Pancreas (tissue), 10 donors: ENCODE data around the gene VAV2. TPM values are rescaled to one million over a fixed set of nuclear protein-coding genes. Genes with fewer than 3 reads are reported as not detected.

Experiments
- ATAC-seq, 4 donors: fragments of 200-7000 bp; cut with Tn5 transposase; one replicate each; pipeline versions ENCODE4 v1.8.0 to v1.9.1; 2020; ENCODE audit warnings: mild to moderate bottlenecking in 4 of 4, moderate library complexity in 4 of 4
- DNase-seq, 6 donors: peaks; one replicate each; pipeline ENCODE4 v3.0.0-alpha.2; 2020
- FAIRE-seq: peaks from 2 replicates; lab custom pipeline; 2012; peaks lifted over from hg19 to GRCh38; lab: Jason Lieb, UNC
- H3K27ac ChIP-seq, 4 donors: fragments of 200-600 bp; sonication (generic); 1 replicate in 3 of 4; 2 replicates in 1 of 4; pipeline versions ENCODE4 v1.5.0 to v1.8.0; 2020
- H3K27me3 ChIP-seq, 4 donors: fragments of 200-600 bp; one replicate each; pipeline ENCODE4 v1.8.0; 2021
- H3K36me3 ChIP-seq, 3 donors: fragments of 200-600 bp; sonication (generic) in 1 of 3; one replicate each; pipeline versions ENCODE4 v1.5.0 to v1.8.0; 2020 to 2021
- H3K4me1 ChIP-seq, 3 donors: fragments of 200-600 bp; one replicate each; pipeline ENCODE4 v1.8.0; 2021
- H3K4me3 ChIP-seq, 4 donors: fragments of 200-600 bp; sonication (generic) in 2 of 4; one replicate each; pipeline versions ENCODE4 v1.5.0 to v1.8.0; 2020 to 2021
- H3K9me3 ChIP-seq, 4 donors: fragments of 200-600 bp; one replicate each; pipeline ENCODE4 v1.8.0; 2021
- CTCF ChIP-seq, 4 donors: fragments of 200-600 bp; sonication (generic) in 3 of 4; IDR thresholded peaks; one replicate each; pipeline versions ENCODE4 v1.5.0 to v1.8.0; 2021; ENCODE audit warnings: antibody characterized with exemption in 4 of 4
- WGBS, 2 donors: extraction: QIAGEN DNeasy Blood & Tissue Kit; methylation state at CpG; one replicate each; pipeline ENCODE4 v1.1.7; 2013; 5-methylcytosine and 5-hydroxymethylcytosine counted together
- intact Hi-C, 3 donors: fragments of 100-400 bp; cut with DNase I; formaldehyde crosslinking; loops; one replicate each; pipeline versions ENCODE4 v1.11.1 to v1.14.2; 2022
- polyA plus RNA-seq, 2 donors: library from polyadenylated mRNA; stranded (reverse); fragments of 200-250 nt; gene quantifications; one replicate each; pipeline ENCODE4 v1.2.3, GENCODE V29; 2013
- total RNA-seq, 6 donors: library from RNA; stranded (reverse); fragmentation: NEBNext Ultra II Directional in 4 of 6; extraction: Animal tissue kit (Norgen Biotek cat#: 25700) in 4 of 6; gene quantifications; one replicate each; pipeline versions ENCODE4 v1.2.1 to v1.2.4, GENCODE V29; 2021 to 2023
- donor health status: healthy with polysubstance abuse.
- donor health status: DM: no; HTN: no; CAD: no; lungs with moderate emphysema.
- donor health status: DM: no; HTN: no; CAD: no.
- donor health status: control.
- donor health status: control.
- donor health status: Bipolar disorder and iron deficiency.
- donor health status: DM: yes; HTN: yes; CAD: no.
- donor health status: DM: no; HTN: no; CAD: no.
- donor health status: DM: no; HTN: no; CAD: no.
- donor health status: DM: yes; HTN: yes; CAD: no.

Gene VAV2
- total and polyA plus RNA-seq, 8 donors: 20.5 to 41.0 (median 33.6) TPM

GRCh38 chr9:133815781-133816180, 176.3 kb downstream of the VAV2 start:
- DNase-seq (no peak), ATAC-seq (no peak), FAIRE-seq (no peak)
- Histone ChIP-seq H3K36me3 (no peaks in the 10 kb centered on the region), H3K4me1 (no peaks in the 10 kb centered on the region), H3K27ac (no peak overlapping the region), H3K4me3 (no peak overlapping the region), H3K27me3 (no peaks in the 10 kb centered on the region), H3K9me3 (no peaks in the 10 kb centered on the region)
- intact Hi-C loops: no loop called here
- WGBS, 2 donors: 77 to 97% methylated on average over 9 of the region's 9 CpGs
- TF ChIP-seq CTCF (IDR thresholded peaks at IDR 0.05): no peak

GRCh38 chr9:133814586-133815208, 177.4 kb downstream of the VAV2 start:
- 80 to 86% methylated on average over 25 of the region's 25 CpGs for WGBS, 2 donors
- ATAC-seq (no peak), DNase-seq (peak in 1 of 6 donors; percentile 64), FAIRE-seq (no peak)
- H3K4me3 ChIP-seq: no peak overlapping the region
- H3K27ac ChIP-seq: no peak overlapping the region
- H3K27me3 ChIP-seq: no peaks in the 10 kb centered on the region
- intact Hi-C loops: no loop called here
- no peaks in the 10 kb centered on the region for H3K4me1 ChIP-seq
- H3K9me3 ChIP-seq: no peaks in the 10 kb centered on the region
- peaks cover 0 to 4% (median 0%) of the 10 kb centered on the region in 3 donors for H3K36me3 ChIP-seq
- no peak for TF ChIP-seq CTCF (IDR thresholded peaks at IDR 0.05)

GRCh38 chr9:133813749-133814585, 178.2 kb downstream of the VAV2 start:
- FAIRE-seq (no peak), ATAC-seq (peak in 2 of 4 donors; percentile 48 to 64), DNase-seq (peak in 1 of 6 donors; percentile 66)
- no peaks in the 10 kb centered on the region for H3K9me3 ChIP-seq
- H3K36me3 ChIP-seq: peaks cover 0 to 9% (median under 1%) of the 10 kb centered on the region in 3 donors
- TF ChIP-seq CTCF (IDR thresholded peaks at IDR 0.05): no peak
- intact Hi-C loops: no loop called here
- no peaks in the 10 kb centered on the region for H3K4me1 ChIP-seq
- WGBS, 2 donors: 87 to 89% methylated on average over 28 to 29 of the region's 29 CpGs
- H3K27ac ChIP-seq: no peak overlapping the region
- no peaks in the 10 kb centered on the region for H3K27me3 ChIP-seq
- no peak overlapping the region for H3K4me3 ChIP-seq

GRCh38 chr9:133812941-133813748, 179.0 kb downstream of the VAV2 start:
- Histone ChIP-seq H3K36me3 (peaks cover 0 to 16% (median 3%) of the 10 kb centered on the region in 3 donors), H3K27me3 (no peaks in the 10 kb centered on the region), H3K4me3 (no peak overlapping the region), H3K27ac (no peak overlapping the region), H3K4me1 (no peaks in the 10 kb centered on the region), H3K9me3 (no peaks in the 10 kb centered on the region)
- no peak for TF ChIP-seq CTCF (IDR thresholded peaks at IDR 0.05)
- FAIRE-seq: no peak
- peak in 1 of 6 donors; percentile 44 for DNase-seq
- no peak for ATAC-seq
- intact Hi-C loops: no loop called here
- WGBS, 2 donors: 91% methylated on average over 26 of the region's 26 CpGs
